ENCODE results near the gene MBP. TPM values are rescaled to one million over a fixed set of nuclear protein-coding genes. Genes with fewer than 3 reads are reported as not detected.

The MBP gene
- total and polyA plus RNA-seq, 2 experiments from 2014 or later: 18.4 to 22.9 TPM

DNA sequence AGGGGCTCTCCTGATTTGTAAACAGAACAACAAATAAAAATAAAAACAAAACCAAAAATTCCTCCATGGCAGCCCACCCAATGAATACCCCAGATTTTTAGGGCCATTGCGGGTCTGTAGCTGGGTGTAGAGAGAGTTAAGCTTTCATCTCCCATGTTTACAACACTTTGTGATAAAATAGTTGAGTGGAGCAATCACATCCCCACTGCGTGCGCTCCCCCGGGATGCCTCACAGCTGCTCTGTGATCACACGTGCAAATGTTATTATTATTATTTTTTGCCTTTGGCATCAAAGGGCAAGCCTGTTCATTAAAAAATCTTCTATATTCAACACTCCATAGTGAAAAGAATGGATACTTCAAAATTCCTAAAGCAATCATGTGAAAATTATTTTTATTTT lies 118.0 kb downstream of the MBP start:
- Mint-ChIP-seq H3K4me1 (peaks cover 26% of the 10 kb centered on the region), H3K9me3 (peaks cover 5% of the 10 kb centered on the region; the same call in 2 of the 3 replicates), H3K27ac (no peak overlapping the region), H3K27me3 (ENCODE audit: insufficient read depth, low read depth, poor library complexity) (peaks cover 15% of the 10 kb centered on the region), H3K36me3 (ENCODE audit: low read depth) (peaks cover 11% of the 10 kb centered on the region; the same call in 2 of the 3 replicates), H3K4me3 (no peak overlapping the region)
- H3K4me2 ChIP-seq: no peak overlapping the region
- no peak for ATAC-seq
- H4K20me1 ChIP-seq (replicated peaks; ENCODE audit: insufficient read depth): no peaks in the 10 kb centered on the region
- peaks cover 10% of the 10 kb centered on the region; the same call in 1 of the 2 replicates for H3K9me2 ChIP-seq (ENCODE audit: insufficient read depth)
- no peak overlapping the region for H2AFZ ChIP-seq
- no peak overlapping the region for H3K27ac ChIP-seq (ENCODE audit: low read depth)
- no peak for TF ChIP-seq STAT1 (IDR thresholded peaks at IDR 0.05; ENCODE audit: unreplicated experiment)
- TF ChIP-seq, protein P1, sequence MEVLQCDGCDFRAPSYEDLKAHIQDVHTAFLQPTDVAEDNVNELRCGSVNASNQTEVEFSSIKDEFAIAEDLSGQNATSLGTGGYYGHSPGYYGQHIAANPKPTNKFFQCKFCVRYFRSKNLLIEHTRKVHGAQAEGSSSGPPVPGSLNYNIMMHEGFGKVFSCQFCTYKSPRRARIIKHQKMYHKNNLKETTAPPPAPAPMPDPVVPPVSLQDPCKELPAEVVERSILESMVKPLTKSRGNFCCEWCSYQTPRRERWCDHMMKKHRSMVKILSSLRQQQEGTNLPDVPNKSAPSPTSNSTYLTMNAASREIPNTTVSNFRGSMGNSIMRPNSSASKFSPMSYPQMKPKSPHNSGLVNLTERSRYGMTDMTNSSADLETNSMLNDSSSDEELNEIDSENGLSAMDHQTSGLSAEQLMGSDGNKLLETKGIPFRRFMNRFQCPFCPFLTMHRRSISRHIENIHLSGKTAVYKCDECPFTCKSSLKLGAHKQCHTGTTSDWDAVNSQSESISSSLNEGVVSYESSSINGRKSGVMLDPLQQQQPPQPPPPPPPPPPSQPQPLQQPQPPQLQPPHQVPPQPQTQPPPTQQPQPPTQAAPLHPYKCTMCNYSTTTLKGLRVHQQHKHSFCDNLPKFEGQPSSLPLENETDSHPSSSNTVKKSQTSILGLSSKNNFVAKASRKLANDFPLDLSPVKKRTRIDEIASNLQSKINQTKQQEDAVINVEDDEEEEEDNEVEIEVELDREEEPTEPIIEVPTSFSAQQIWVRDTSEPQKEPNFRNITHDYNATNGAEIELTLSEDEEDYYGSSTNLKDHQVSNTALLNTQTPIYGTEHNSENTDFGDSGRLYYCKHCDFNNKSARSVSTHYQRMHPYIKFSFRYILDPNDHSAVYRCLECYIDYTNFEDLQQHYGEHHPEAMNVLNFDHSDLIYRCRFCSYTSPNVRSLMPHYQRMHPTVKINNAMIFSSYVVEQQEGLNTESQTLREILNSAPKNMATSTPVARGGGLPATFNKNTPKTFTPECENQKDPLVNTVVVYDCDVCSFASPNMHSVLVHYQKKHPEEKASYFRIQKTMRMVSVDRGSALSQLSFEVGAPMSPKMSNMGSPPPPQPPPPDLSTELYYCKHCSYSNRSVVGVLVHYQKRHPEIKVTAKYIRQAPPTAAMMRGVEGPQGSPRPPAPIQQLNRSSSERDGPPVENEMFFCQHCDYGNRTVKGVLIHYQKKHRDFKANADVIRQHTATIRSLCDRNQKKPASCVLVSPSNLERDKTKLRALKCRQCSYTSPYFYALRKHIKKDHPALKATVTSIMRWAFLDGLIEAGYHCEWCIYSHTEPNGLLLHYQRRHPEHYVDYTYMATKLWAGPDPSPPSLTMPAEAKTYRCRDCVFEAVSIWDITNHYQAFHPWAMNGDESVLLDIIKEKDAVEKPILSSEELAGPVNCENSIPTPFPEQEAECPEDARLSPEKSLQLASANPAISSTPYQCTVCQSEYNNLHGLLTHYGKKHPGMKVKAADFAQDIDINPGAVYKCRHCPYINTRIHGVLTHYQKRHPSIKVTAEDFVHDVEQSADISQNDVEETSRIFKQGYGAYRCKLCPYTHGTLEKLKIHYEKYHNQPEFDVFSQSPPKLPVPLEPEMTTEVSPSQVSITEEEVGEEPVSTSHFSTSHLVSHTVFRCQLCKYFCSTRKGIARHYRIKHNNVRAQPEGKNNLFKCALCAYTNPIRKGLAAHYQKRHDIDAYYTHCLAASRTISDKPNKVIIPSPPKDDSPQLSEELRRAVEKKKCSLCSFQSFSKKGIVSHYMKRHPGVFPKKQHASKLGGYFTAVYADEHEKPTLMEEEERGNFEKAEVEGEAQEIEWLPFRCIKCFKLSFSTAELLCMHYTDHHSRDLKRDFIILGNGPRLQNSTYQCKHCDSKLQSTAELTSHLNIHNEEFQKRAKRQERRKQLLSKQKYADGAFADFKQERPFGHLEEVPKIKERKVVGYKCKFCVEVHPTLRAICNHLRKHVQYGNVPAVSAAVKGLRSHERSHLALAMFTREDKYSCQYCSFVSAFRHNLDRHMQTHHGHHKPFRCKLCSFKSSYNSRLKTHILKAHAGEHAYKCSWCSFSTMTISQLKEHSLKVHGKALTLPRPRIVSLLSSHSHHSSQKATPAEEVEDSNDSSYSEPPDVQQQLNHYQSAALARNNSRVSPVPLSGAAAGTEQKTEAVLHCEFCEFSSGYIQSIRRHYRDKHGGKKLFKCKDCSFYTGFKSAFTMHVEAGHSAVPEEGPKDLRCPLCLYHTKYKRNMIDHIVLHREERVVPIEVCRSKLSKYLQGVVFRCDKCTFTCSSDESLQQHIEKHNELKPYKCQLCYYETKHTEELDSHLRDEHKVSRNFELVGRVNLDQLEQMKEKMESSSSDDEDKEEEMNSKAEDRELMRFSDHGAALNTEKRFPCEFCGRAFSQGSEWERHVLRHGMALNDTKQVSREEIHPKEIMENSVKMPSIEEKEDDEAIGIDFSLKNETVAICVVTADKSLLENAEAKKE (CRISPR knock-in tag; IDR thresholded peaks at IDR 0.05): no peak
- TF ChIP-seq, protein P2, sequence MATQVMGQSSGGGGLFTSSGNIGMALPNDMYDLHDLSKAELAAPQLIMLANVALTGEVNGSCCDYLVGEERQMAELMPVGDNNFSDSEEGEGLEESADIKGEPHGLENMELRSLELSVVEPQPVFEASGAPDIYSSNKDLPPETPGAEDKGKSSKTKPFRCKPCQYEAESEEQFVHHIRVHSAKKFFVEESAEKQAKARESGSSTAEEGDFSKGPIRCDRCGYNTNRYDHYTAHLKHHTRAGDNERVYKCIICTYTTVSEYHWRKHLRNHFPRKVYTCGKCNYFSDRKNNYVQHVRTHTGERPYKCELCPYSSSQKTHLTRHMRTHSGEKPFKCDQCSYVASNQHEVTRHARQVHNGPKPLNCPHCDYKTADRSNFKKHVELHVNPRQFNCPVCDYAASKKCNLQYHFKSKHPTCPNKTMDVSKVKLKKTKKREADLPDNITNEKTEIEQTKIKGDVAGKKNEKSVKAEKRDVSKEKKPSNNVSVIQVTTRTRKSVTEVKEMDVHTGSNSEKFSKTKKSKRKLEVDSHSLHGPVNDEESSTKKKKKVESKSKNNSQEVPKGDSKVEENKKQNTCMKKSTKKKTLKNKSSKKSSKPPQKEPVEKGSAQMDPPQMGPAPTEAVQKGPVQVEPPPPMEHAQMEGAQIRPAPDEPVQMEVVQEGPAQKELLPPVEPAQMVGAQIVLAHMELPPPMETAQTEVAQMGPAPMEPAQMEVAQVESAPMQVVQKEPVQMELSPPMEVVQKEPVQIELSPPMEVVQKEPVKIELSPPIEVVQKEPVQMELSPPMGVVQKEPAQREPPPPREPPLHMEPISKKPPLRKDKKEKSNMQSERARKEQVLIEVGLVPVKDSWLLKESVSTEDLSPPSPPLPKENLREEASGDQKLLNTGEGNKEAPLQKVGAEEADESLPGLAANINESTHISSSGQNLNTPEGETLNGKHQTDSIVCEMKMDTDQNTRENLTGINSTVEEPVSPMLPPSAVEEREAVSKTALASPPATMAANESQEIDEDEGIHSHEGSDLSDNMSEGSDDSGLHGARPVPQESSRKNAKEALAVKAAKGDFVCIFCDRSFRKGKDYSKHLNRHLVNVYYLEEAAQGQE (IDR thresholded peaks at IDR 0.05; ENCODE audit: unreplicated experiment): no peak
- TF ChIP-seq, protein P3, sequence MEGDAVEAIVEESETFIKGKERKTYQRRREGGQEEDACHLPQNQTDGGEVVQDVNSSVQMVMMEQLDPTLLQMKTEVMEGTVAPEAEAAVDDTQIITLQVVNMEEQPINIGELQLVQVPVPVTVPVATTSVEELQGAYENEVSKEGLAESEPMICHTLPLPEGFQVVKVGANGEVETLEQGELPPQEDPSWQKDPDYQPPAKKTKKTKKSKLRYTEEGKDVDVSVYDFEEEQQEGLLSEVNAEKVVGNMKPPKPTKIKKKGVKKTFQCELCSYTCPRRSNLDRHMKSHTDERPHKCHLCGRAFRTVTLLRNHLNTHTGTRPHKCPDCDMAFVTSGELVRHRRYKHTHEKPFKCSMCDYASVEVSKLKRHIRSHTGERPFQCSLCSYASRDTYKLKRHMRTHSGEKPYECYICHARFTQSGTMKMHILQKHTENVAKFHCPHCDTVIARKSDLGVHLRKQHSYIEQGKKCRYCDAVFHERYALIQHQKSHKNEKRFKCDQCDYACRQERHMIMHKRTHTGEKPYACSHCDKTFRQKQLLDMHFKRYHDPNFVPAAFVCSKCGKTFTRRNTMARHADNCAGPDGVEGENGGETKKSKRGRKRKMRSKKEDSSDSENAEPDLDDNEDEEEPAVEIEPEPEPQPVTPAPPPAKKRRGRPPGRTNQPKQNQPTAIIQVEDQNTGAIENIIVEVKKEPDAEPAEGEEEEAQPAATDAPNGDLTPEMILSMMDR (conservative IDR thresholded peaks at IDR 0.05; ENCODE audit: low read depth in 2 of 2): no peak
- TF ChIP-seq JUNB (IDR thresholded peaks at IDR 0.05; ENCODE audit: unreplicated experiment): no peak
- TF ChIP-seq ZNF114 (CRISPR knock-in tag; IDR thresholded peaks at IDR 0.05): no peak
- TF ChIP-seq EZH2 (IDR thresholded peaks at IDR 0.05; ENCODE audit: low read depth, unreplicated experiment): no peak
- TF ChIP-seq EZH2phosphoT487 (IDR thresholded peaks at IDR 0.05; ENCODE audit: unreplicated experiment): no peak
- no peak for TF ChIP-seq ZNF331 (CRISPR knock-in tag; IDR thresholded peaks at IDR 0.05; ENCODE audit: low read depth)
- no peak for TF ChIP-seq NANOG (IDR thresholded peaks at IDR 0.05; ENCODE audit: borderline replicate concordance)
- no peak for TF ChIP-seq POLR2AphosphoS5 (IDR thresholded peaks at IDR 0.05; ENCODE audit: low read depth)
- no peak for TF ChIP-seq CREB1 (CRISPR knock-in tag; IDR thresholded peaks at IDR 0.05; ENCODE audit: low read depth)
- TF ChIP-seq, protein P4, sequence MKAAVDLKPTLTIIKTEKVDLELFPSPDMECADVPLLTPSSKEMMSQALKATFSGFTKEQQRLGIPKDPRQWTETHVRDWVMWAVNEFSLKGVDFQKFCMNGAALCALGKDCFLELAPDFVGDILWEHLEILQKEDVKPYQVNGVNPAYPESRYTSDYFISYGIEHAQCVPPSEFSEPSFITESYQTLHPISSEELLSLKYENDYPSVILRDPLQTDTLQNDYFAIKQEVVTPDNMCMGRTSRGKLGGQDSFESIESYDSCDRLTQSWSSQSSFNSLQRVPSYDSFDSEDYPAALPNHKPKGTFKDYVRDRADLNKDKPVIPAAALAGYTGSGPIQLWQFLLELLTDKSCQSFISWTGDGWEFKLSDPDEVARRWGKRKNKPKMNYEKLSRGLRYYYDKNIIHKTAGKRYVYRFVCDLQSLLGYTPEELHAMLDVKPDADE (IDR thresholded peaks at IDR 0.05): no peak
- DNase-seq (ENCODE audit: low spot score): no peak
- H3K4me3 ChIP-seq: no peak overlapping the region
- H3F3A ChIP-seq (replicated peaks; ENCODE audit: low read depth): no peaks in the 10 kb centered on the region
- H3K79me2 ChIP-seq (replicated peaks; ENCODE audit: insufficient read depth): no peaks in the 10 kb centered on the region
- H3K36me3 ChIP-seq (ENCODE audit: insufficient read depth): no peaks in the 10 kb centered on the region
- peaks cover 13% of the 10 kb centered on the region; the same call in 1 of the 2 replicates for H3K4me1 ChIP-seq (ENCODE audit: insufficient read depth)
- H3K27me3 ChIP-seq (ENCODE audit: insufficient read depth): no peaks in the 10 kb centered on the region

Data from GM23338 (cell line).